CD4-positive, alpha-beta memory T cell (primary cell): Measurements from ENCODE around the gene PPP1R14C. TPM values are rescaled to one million over a fixed set of nuclear protein-coding genes. Genes with fewer than 3 reads are reported as not detected.

Experiments
- CTCF ChIA-PET: fragments of 350-600 bp; sonication (Branson Sonifier 250); formaldehyde crosslinking; loops from one replicate; lab custom pipeline; 2021; ENCODE audit warnings: inconsistent platforms; ENCODE audit not compliant: partially characterized antibody; lab: Charles Lee
- POLR2A ChIA-PET: fragments of 350-600 bp; sonication (Branson Sonifier 250); formaldehyde crosslinking; loops from one replicate; lab custom pipeline; 2021; ENCODE audit not compliant: partially characterized antibody; lab: Charles Lee
- DNase-seq, 5 donors: peaks; one replicate each; pipeline versions ENCODE4 v3.0.0 to v3.0.0-alpha.2; 2020 to 2022; ENCODE audit warnings: mixed read lengths in 1 of 5
- H3K27ac ChIP-seq: one replicate; pipeline ENCODE4 v1.7.0; 2013; ENCODE audit warnings: low read depth, low read length
- H3K27me3 ChIP-seq: 2 replicates; pipeline ENCODE4 v1.7.0; 2013; ENCODE audit warnings: mild to moderate bottlenecking, low read length, moderate library complexity; ENCODE audit not compliant: insufficient read depth
- H3K36me3 ChIP-seq: 2 replicates; pipeline ENCODE4 v1.7.0; 2013; ENCODE audit warnings: mild to moderate bottlenecking, low read length, moderate library complexity; ENCODE audit not compliant: insufficient read depth
- H3K4me1 ChIP-seq: 2 replicates; pipeline ENCODE4 v1.7.0; 2013; ENCODE audit warnings: mild to moderate bottlenecking, low read length, moderate library complexity; ENCODE audit not compliant: insufficient read depth
- H3K4me3 ChIP-seq, 2 donors: one replicate each; pipeline ENCODE4 v1.7.0; 2013; ENCODE audit warnings: low read length in 2 of 2, mild to moderate bottlenecking in 1 of 2
- H3K9me3 ChIP-seq, 2 donors: one replicate each; pipeline ENCODE4 v1.7.0; 2013; ENCODE audit warnings: low read length in 2 of 2, control low read depth in 1 of 2; ENCODE audit not compliant: control insufficient read depth in 1 of 2
- H3K27ac Mint-ChIP-seq, 7 donors: one replicate each; pipeline ENCODE4 v1.8.0; 2020 to 2021; ENCODE audit warnings: mixed read lengths in 7 of 7, mild to moderate bottlenecking in 6 of 7, inconsistent platforms in 3 of 7, moderate library complexity in 3 of 7
- H3K27me3 Mint-ChIP-seq, 2 donors: one replicate each; pipeline ENCODE4 v1.8.0; 2020 to 2021; ENCODE audit warnings: mixed read lengths in 2 of 2
- H3K36me3 Mint-ChIP-seq, 2 donors: one replicate each; pipeline ENCODE4 v1.8.0; 2020 to 2021; ENCODE audit warnings: mixed read lengths in 2 of 2, inconsistent platforms in 1 of 2, mild to moderate bottlenecking in 1 of 2
- H3K4me1 Mint-ChIP-seq, 4 donors: one replicate each; pipeline ENCODE4 v1.8.0; 2020 to 2021; ENCODE audit warnings: mixed read lengths in 4 of 4, mild to moderate bottlenecking in 1 of 4
- H3K4me3 Mint-ChIP-seq, 8 donors: one replicate each; pipeline ENCODE4 v1.8.0; 2020 to 2021; ENCODE audit warnings: mixed read lengths in 8 of 8, mild to moderate bottlenecking in 7 of 8, moderate library complexity in 6 of 8, inconsistent platforms in 3 of 8
- H3K9me3 Mint-ChIP-seq, 8 donors: one replicate each; pipeline ENCODE4 v1.8.0; 2020 to 2021; ENCODE audit warnings: mixed read lengths in 8 of 8, mild to moderate bottlenecking in 5 of 8, inconsistent platforms in 3 of 8, moderate library complexity in 1 of 8
- intact Hi-C: fragments of 100-400 bp; cut with micrococcal nuclease; formaldehyde crosslinking; loops from one replicate; pipeline ENCODE4 v1.15.1; 2023
- polyA plus RNA-seq, 2 donors: library from polyadenylated mRNA; unstranded; fragments of 300-500 nt; fragmentation: Illumina TruSeq; gene quantifications; one replicate each; pipeline ENCODE4 v1.2.3, GENCODE V29; 2021
- total RNA-seq, 2 experiments: library from RNA; stranded (reverse); gene quantifications; one replicate each; pipeline ENCODE4 v1.2.3, GENCODE V29; 2021

PPP1R14C gene
- total and polyA plus RNA-seq, 4 experiments from 2014 or later = not detected

DNA sequence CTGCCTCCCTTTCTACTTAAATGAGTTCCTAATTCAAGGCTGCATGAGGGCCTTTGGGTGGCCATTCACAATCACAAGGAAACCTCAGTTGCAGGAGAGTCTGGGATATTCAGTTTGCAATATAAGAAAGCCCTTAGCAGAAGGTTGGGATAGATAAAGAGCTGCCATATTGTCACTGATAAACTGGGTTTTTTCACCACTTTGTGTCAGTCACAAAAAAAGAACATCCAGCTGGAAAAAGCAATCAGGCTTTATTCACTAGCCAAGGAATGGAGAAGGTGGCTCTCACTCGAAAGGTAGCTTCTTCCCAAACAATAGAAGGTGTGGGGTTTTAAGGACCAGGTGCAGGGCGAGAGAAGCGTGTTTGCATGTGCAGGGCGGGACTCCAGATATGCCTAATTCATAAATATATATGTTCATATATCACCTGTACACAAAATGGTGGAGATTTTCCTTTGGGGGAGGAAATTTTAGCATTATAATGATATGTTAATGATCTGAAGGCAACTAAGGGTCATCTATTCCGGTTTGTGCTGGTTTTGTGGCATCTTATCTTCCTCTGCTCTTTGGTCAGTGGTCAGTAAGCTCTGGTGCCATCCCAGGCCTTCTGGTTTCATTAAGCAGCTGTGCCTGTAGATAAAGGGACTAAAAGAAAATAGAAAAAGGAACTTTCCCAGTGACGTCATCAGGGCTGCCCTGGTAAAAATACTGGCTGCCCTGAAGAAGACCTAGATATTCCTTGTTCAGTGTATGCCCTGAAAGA is 128.8 kb downstream of the PPP1R14C start:
- no peaks in the 10 kb centered on the region for H3K36me3 ChIP-seq
- no peaks in the 10 kb centered on the region for H3K27me3 ChIP-seq
- DNase-seq = no peak
- no peaks in the 10 kb centered on the region for H3K4me1 ChIP-seq
- intact Hi-C loops = no loop called here
- ChIA-PET CTCF (no interaction called here), POLR2A (no interaction called here)
- no peaks in the 10 kb centered on the region for H3K36me3 Mint-ChIP-seq
- H3K9me3 Mint-ChIP-seq = peaks cover 0 to 2% (median 0%) of the 10 kb centered on the region in 8 donors
- no peaks in the 10 kb centered on the region for H3K9me3 ChIP-seq
- no peak overlapping the region for H3K27ac Mint-ChIP-seq
- H3K4me3 ChIP-seq = no peak overlapping the region
- H3K27me3 Mint-ChIP-seq = peaks cover 1 to 2% of the 10 kb centered on the region in 2 donors
- H3K4me1 Mint-ChIP-seq = no peaks in the 10 kb centered on the region
- no peak overlapping the region for H3K27ac ChIP-seq
- no peak overlapping the region for H3K4me3 Mint-ChIP-seq

DNA sequence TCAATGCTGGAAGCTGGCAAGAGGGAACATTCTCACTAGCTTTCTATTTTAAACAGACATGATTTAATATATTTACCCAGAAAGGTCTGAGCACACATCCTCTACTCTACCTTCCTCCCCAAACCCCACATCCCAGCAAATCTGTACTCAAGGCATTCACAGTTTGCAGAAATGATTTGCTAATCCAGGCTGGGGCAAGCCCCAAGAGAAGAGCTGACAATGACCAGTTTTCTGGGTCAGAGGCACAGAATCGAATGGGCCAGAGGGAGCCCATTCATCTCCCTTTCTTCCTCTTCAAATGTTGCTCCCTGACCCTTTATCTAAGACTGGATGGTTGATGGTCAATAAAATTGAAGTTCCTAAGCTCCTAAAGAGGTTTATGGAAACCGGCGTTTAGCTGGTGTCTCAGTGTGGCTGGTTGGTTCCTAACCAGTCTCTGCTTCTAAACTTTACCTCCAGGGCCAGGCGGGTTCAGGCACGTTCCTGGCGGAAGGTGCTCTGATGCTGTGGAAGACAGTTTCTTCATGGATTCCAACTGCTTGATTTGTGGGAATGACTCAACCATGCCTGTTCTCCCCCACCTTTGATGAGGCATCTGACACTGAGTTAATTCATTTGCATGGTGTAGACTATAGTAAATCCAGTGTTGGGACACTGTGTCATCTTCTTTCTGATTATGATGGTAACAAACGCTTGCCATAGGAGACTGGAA is 129.6 kb downstream of the PPP1R14C start:
- peaks cover 0 to 2% (median 0%) of the 10 kb centered on the region in 8 donors for H3K9me3 Mint-ChIP-seq
- POLR2A ChIA-PET = no interaction called here
- CTCF ChIA-PET = no interaction called here
- Histone ChIP-seq H3K36me3 (no peaks in the 10 kb centered on the region), H3K9me3 (no peaks in the 10 kb centered on the region), H3K4me3 (no peak overlapping the region), H3K27ac (no peak overlapping the region), H3K4me1 (no peaks in the 10 kb centered on the region), H3K27me3 (no peaks in the 10 kb centered on the region)
- H3K4me3 Mint-ChIP-seq = no peak overlapping the region
- no peaks in the 10 kb centered on the region for H3K4me1 Mint-ChIP-seq
- intact Hi-C loops = no loop called here
- DNase-seq = no peak
- no peaks in the 10 kb centered on the region for H3K36me3 Mint-ChIP-seq
- H3K27me3 Mint-ChIP-seq = peaks cover 1 to 2% of the 10 kb centered on the region in 2 donors
- H3K27ac Mint-ChIP-seq = no peak overlapping the region

DNA sequence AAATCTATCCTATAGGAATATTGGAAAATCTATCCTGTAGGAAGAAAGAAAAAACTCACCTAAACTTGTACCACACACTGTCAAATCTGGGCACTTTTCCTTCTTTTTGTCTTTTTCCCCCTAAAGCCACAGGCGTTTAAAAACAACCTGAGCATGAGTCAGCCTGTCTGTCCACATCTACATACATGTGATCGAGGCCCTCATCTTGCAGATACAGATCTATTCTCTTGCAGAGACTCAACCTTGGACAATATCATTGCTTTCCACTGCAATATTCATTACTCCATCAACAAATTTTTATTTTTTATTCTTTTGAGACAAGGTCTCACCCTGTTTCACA is 130.1 kb downstream of the PPP1R14C start:
- H3K36me3 Mint-ChIP-seq = no peaks in the 10 kb centered on the region
- H3K27ac ChIP-seq = no peak overlapping the region
- H3K27ac Mint-ChIP-seq = no peak overlapping the region
- H3K4me1 ChIP-seq = no peaks in the 10 kb centered on the region
- H3K4me3 Mint-ChIP-seq = no peak overlapping the region
- peaks cover 0 to 2% (median 0%) of the 10 kb centered on the region in 8 donors for H3K9me3 Mint-ChIP-seq
- H3K4me3 ChIP-seq = no peak overlapping the region
- no peaks in the 10 kb centered on the region for H3K27me3 ChIP-seq
- intact Hi-C loops = no loop called here
- no peak for DNase-seq
- H3K27me3 Mint-ChIP-seq = peaks cover 1 to 2% of the 10 kb centered on the region in 2 donors
- no peaks in the 10 kb centered on the region for H3K36me3 ChIP-seq
- ChIA-PET CTCF (no interaction called here), POLR2A (no interaction called here)
- H3K4me1 Mint-ChIP-seq = no peaks in the 10 kb centered on the region
- H3K9me3 ChIP-seq = no peaks in the 10 kb centered on the region

DNA sequence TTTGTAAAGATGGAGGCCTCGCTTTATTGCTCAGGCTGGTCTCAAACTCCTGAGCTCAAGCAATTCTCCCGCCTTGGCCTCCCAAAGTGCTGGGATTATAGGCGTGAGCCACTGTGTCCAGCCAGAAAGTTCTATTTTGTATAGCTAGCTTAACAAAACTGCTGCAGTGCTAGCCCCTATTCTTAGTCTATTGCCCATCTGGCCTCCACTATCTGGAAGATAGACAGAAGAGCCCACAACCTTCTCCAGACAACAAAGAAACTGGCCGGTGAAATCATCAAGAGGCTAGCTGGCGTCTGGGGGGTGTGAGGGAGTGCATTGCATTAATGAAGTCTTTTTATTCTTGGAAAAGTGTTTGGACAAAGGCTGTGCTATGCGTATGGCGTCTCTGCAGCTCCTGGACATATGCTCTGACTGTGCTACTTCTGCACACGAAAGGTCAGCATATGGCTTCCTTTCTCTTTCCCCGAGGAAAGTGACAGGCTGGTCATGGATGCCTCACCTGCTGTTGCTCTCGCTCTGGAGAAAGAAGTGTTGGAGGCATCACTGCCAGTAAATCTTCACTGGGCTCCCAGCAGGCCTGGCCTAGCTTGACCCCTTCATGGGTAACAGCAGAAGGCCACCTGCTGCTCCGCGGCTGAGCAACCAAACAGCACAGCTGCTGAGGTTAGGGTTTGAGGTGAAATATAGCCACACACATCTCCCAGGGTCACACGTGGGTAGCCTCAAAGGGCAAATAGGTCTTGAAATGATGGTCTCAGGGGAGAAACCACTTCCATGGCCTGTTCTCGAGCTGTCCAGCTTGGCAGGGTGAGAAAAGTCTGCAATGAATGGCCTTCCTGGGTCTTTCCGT is 130.8 kb downstream of the PPP1R14C start:
- POLR2A ChIA-PET = no interaction called here
- no peaks in the 10 kb centered on the region for H3K36me3 Mint-ChIP-seq
- CTCF ChIA-PET = no interaction called here
- no peak overlapping the region for H3K27ac Mint-ChIP-seq
- Histone ChIP-seq H3K27ac (no peak overlapping the region), H3K4me3 (no peak overlapping the region), H3K36me3 (no peaks in the 10 kb centered on the region), H3K4me1 (no peaks in the 10 kb centered on the region), H3K9me3 (no peaks in the 10 kb centered on the region), H3K27me3 (no peaks in the 10 kb centered on the region)
- peaks cover 0 to 2% (median 0%) of the 10 kb centered on the region in 8 donors for H3K9me3 Mint-ChIP-seq
- H3K27me3 Mint-ChIP-seq = peaks cover 1 to 2% of the 10 kb centered on the region in 2 donors
- H3K4me1 Mint-ChIP-seq = no peaks in the 10 kb centered on the region
- DNase-seq = no peak
- H3K4me3 Mint-ChIP-seq = no peak overlapping the region
- intact Hi-C loops = no loop called here

DNA sequence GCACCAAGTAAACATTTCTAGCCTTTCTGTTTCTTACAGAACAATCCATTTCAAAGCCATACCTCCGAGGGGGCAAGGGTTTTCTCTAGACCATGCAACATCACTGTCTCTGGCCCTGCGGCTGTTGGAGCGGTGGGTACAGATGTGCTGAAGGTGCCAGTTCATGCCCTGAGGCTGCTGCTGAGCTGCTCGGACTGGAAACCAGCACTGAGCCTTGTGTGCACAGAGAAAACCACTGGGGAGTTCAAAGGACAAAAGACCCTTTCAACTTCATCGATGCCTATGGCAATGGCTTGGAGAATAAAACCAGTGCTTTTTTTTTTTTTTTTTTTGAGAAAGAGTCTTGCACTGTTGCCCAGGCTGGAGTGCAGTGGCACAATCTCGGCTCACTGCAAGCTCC is 132.6 kb downstream of the PPP1R14C start:
- no peaks in the 10 kb centered on the region for H3K36me3 Mint-ChIP-seq
- CTCF ChIA-PET = no interaction called here
- Histone ChIP-seq H3K9me3 (no peaks in the 10 kb centered on the region), H3K36me3 (no peaks in the 10 kb centered on the region), H3K27ac (no peak overlapping the region), H3K4me1 (no peaks in the 10 kb centered on the region), H3K27me3 (no peaks in the 10 kb centered on the region), H3K4me3 (no peak overlapping the region)
- DNase-seq = no peak
- no peak overlapping the region for H3K4me3 Mint-ChIP-seq
- H3K9me3 Mint-ChIP-seq = no peaks in the 10 kb centered on the region
- H3K27ac Mint-ChIP-seq = no peak overlapping the region
- H3K4me1 Mint-ChIP-seq = no peaks in the 10 kb centered on the region
- POLR2A ChIA-PET = no interaction called here
- intact Hi-C loops = no loop called here
- peaks cover 3 to 6% of the 10 kb centered on the region in 2 donors for H3K27me3 Mint-ChIP-seq

DNA sequence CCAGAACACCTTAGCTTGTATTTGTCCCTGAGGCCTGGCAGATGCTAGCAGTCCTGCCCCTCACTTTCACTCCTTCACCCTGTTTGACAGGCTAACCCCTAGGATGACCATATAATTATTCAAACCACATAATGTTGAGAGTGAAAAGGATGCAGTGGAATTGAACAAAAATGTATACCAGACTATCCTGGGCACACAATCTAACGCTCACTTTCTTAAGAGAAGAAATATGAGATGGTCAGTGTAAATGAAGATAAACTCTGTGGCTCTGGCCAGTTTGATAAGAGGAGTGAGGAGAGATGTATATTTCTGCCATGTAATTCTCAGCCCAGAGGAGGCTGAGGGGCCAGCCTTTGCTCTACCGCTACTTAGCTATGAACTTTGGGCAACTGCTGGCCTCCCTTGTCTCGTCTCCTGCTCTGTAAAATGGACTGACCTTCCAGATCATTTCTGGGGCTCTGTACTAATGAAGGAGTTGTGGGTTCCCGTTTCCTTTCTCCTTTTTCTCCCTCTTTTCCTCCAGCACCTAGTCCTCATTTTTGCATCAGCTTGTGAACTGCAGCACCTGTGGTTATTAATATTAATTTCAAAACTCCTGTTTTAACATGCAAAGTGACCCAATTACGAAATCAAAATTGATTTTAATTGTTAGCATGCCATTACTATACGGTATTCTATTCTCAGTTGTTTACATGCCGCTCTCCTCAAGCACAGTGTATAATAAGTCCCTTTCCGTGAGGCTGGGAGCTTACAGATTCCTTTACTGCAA is 133.5 kb downstream of the PPP1R14C start:
- no peaks in the 10 kb centered on the region for H3K4me1 Mint-ChIP-seq
- peaks cover 0 to 2% (median 0%) of the 10 kb centered on the region in 8 donors for H3K9me3 Mint-ChIP-seq
- H3K27me3 Mint-ChIP-seq = peaks cover 6% of the 10 kb centered on the region in 2 donors
- no peaks in the 10 kb centered on the region for H3K36me3 Mint-ChIP-seq
- DNase-seq = no peak
- ChIA-PET CTCF (no interaction called here), POLR2A (no interaction called here)
- Histone ChIP-seq H3K36me3 (no peaks in the 10 kb centered on the region), H3K4me3 (no peak overlapping the region), H3K27ac (no peak overlapping the region), H3K27me3 (no peaks in the 10 kb centered on the region), H3K4me1 (no peaks in the 10 kb centered on the region), H3K9me3 (no peaks in the 10 kb centered on the region)
- H3K4me3 Mint-ChIP-seq = no peak overlapping the region
- no peak overlapping the region for H3K27ac Mint-ChIP-seq
- intact Hi-C loops = no loop called here
